Smooth muscle cell of the brain vasculature (primary cell): ENCODE results near the gene RAB3D.

Source experiments
- DNase-seq: peaks from one replicate; pipeline ENCODE4 v3.0.0-alpha.2; 2012; ENCODE audit warnings: low read depth, low spot score

The RAB3D gene

DNA sequence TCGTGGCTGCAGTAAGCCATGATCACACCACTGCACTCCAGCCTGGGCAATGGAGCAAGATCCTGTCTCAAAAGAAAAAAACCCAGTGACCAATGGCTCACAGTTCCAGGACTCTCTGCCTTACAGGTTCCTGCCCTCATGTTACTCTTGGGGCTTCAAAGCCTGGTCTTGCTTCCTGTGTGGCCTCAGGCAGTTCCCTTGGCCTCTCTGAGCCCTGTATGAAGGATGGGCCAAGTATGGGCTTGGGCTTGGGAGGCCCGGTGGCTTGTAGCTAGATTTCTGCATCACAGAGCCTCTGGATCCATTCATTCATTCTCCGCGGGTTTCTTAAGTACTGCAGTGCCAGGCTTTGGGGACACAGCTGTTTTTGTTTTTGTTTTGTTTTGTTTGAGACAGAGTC lies 44.3 kb downstream of the RAB3D start:
- DNase-seq: no peak

DNA sequence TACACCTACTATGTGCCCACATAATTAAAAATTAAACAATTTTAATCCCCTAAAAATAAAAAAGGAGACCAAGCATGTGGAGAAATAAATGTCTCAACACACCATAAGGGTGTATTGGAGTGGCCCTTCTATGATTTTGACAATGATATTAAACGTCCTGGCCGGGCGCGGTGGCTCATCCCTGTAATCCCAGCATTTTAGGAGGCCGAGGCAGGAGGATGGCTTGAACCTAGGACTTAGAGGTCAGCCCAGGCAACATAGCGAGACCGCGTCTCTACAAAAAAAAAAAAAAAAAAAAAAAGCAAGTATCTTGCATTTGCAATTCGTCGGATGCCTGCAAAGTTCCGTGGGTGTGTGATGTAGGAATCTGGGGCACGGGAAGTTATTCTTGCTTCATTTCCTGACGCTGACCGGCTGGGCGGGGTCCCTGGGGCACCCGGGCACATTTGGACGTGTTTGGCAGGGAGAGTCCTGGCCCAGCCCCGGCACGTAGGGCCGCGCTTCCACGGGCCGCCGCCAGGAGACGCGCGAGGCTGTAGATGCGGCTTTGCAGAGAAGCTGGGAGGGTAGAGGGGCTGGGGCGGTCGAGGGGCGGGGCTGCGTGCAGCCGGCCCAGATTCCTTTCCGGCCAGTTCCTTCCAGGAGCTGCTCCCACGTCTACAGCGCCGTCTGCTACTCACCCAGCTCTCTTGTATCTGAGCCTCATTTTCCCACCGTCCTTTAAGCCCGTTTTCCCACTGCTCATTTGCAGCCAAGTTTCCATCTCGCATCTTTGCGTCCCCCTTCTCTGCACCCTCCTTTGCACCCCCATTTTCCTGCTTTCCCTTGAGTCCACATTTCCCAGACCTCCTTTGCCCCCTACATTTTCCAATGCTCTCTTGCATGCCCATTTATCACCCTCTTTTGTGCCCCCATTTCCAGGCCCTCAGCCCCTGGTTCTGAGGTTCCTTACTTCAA lies 45.7 kb downstream of the RAB3D start:
- DNase-seq: peak; percentile 58

DNA sequence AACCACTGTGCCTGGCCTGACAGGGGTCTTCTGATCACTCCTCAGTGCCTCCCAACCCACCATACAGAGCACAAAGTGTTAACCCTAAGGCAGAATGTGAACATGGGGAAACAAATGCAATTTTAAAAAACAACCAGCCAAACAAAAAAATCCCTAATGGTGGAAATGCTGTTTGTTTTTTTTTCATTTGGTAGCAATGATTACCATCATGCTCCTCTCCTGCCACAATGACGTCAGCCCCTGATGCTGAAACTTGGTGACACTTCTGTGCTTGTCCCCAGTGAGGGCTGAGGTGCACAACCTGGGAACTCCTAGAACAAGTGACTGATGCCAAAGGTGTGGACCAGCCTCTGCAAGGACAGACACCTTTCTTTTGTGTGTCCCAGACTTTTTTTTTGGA lies 47.5 kb downstream of the RAB3D start:
- DNase-seq: no peak

DNA sequence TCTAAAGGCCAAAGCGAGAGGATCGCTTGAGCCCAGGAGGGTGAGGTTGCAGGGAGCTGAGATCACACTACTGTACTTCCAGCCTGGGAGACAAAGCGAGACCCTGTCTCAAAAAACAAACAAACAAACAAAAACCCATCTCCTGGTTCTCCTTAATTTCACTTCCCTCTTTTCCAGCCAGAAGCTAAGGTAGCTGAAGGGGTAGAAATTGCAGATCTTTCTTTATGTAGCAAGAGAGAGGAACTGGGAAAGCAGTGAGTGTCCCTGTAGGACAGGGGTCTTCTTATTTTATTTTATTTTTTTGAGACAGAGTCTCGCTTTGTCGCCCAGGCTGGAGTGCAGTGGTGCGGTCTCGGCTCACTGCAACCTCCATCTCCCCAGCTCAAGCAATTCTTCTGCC lies 48.0 kb downstream of the RAB3D start:
- no peak for DNase-seq

DNA sequence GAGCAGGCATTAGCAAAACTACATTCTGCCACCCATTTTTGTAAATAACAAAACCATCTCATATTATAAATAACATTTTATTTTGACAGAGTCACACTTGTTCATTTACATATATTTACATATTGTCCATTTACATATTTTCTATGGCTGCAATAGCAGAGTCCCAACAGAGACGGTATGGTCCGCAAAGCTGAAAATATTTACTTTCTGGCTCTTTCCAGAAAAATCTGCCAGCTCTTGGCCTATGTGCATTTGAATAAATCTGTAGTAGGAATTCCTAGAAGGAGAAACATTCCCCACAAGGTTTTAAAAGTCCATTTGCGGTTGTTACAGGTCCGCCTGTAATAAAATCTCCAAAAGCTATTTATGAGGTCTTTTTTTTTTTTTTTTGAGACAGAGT lies 49.2 kb downstream of the RAB3D start:
- no peak for DNase-seq

DNA sequence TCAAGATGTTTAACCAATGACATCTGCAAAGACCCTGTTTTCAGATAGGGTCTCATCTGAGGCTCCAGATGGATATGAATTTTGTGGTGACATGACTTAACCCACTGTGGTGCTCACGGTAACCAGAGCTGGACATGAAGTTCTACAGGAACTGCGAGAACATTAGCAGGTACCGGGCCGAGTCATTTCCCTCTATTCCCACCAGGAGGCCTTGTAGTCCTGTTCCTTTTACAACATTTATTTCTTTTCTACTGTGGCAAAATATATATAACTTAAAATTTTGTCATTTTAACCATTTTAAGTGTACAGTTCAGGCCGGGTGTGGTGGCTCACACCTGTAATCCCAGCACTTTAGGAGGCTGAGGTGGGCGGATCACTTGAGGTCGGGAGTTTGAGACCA lies 51.1 kb downstream of the RAB3D start:
- DNase-seq: no peak

DNA sequence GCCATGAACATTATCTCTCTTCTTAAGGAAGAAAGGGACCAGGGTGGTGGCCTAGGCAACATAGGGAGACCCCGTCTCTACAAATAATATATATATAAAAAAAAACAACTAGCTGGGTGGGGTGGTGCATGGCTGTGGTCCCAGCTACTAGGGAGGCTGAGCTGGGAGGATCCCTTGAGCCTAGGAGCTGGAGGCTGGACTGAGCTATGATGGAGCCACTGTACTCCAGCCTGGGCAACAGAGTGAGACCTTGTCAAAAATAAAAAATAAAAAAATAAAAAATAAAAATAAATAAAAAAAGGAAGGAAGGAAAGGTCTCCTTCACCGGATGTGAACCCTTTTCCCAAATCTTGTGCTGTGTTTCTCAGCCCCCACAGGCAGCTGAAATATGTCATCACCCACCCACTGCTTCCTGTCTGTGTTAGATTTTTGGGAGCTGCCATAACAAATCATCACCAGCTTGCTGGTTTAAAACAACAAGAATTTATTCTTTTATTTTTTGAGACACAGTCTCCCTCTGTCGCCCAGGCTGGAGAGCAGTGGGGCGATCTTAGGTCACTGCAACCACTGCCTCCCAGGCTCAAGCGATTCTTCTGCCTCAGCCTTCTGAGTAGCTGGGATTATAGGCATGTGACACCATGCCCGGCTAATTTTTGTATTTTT lies 53.0 kb downstream of the RAB3D start:
- no peak for DNase-seq

DNA sequence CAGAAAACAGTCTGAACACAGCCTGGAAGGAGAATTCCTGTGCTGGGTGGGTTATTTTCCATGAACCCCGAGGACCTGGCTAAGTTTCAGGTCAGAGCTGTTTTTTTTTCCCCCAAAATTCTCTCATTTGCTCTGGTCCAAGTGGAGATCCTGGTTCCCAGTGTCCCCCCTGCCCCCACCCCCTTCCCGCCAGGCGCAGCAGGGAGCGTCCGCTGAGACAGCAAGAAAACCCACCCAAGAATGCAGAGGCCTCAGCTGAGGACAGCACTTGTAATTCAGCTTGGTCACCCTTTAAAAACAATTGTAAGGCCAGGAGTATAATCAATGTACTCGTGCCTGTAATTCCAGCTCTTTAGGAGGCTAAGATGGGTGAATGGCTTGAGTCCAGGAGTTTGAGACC lies 54.9 kb downstream of the RAB3D start:
- DNase-seq: no peak

DNA sequence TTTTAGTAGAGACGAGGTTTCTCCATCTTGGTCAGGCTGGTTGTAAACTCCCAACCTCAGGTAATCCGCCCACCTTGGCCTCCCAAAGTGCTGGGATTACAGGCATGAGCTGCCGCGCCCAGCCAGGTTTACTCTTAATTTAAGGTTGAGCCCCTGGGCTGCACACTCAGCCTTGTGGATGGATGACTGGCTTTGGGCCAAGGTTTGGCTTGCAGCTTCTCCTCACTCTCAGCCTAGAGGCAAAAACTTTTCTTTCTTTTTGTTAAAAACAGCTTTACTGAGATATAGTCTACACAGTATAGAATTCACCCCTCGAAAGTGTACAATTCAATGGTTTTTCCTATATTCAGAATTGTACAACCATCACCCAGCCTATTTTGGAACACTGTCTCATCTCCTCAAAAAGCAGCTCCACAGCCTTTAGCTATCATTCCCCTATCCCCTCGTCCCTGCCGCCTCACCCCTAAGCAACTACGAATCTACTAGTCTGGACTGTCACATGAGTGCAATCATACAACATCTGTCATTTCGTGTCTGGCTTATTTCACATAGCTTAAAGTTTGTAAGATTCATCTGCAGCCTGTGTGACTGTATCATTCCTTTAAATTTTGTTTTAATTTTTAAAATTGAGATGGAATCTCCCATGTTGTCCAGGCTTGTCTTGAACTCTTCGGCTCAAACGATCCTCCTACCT lies 58.0 kb downstream of the RAB3D start:
- DNase-seq: no peak

DNA sequence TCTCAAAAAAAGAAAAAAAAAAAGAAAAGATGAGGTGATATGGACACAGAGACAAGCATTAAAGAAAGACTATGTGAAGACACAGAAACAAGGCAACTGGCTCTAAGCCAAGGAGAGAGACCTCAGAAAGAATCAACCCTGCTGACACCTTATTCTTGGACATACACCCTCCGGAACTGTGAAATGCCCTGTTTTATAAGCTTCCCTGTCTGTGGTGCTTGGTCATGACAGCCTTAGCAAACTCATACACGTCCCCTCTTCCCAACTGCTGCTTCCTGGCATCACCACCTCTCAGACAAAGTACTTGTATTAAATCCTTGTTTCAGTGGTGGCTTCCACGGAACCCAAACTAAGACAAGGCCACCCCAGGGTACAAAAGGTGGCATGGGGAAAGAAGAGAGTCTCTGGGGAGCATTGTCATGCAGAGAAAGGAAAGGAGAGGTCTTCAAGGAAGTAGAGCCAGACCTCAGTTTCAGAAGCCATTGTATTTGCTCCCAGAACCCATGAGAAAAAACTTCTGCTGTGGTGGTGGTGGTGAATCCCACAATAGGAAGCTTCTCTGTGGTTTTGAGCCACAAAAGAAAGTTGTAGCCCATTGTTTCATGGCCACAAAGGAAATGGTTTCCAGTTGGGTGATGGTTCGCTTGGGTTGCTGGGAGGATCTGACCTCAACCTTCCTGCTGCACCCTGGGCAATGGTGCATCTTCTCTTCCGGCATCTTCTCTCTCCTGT lies 59.8 kb downstream of the RAB3D start:
- no peak for DNase-seq

DNA sequence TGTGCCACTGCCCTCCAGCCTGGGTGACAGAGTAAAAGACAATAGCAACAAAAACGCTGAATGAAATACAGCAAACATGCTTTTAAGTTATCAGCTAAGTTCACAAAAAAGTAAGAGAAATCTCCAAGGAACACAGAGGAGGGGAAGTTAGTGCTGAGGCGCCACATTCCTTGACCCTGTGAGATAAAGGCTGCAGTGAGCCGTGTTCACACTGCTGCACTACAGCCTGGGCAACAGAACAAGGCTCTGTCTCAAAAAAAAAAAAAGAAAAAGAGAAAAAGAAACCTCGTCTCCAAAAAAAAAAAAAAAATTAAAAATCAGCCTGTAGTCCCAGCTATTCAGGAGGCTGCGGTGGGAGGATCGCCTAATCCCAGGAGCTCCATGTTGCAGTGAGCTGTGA lies 60.8 kb downstream of the RAB3D start:
- DNase-seq: no peak

DNA sequence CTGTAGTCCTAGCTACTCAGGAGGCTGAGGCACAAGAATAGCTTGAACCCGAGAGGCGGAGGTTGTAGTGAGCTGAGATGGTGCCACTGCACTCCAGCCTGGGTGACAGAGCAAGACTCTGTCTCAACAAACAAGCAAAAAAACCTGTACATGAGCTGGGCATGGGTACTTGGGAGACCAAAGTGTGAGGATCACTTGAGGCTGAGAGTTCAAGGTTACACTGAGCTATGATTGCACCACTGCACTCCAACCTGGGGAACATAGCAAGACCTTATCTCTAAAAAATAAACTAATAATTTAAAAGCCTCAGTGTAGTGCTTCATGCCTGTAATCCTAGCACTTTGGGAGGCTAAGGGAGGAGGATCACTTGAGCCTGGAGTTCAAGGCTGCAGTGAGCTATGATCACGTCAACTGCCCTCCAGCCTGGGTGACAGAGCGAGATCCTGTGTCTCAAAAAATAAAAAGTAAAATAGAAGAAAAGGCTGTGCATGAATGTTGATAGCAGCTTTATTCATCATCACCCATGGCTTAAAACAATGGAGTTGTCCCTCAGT lies 64.8 kb downstream of the RAB3D start:
- no peak for DNase-seq

DNA sequence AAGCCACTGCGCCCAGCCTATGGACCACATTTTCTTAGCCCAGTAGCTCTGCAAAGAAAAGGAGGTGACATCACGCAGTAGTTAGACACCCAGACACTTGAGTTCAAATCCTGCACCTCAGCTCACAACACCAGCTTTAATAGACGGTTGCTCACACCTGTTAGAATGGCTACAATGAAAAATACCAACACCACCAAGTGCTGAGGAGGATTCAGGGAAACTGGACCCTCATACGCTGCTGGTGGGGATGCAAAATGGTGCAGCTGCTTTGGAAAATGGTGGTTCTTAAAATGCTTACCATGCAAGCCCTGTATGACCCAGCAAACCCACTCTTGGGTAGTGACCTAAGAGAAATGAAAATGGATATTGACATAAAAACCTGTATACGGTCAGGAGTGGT lies 65.5 kb downstream of the RAB3D start:
- DNase-seq: no peak

DNA sequence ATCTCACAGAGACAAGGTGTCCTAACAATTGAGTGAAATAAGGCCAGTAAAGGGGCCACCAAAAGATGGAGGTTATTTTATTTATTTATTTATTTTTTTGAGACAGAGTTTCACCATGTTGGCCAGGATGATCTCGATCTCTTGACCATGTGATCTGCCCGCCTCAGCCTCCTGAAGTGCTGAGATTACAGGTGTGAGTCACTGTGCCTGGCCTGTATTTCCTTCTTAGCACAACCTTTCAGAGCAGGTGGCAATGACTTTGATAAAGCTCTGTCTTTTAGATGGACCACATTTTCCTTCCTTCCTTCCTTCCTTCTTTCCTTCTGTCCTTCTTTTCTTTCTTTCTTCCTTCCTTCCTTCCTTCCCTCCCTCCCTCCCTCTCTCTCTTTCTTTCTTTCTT lies 66.2 kb downstream of the RAB3D start:
- no peak for DNase-seq
